Left hindlimb (tissue), 1 donor: ENCODE measurements around the gene THUMPD2.
"Not testable (repeated sequence)": the region's sequence is repeated elsewhere in the genome, so short reads cannot be mapped to it uniquely, and the experiment has no call there.

Experiments used
- DNase-seq: peaks from one replicate; pipeline ENCODE4 v3.0.0-alpha.2; 2018

Gene THUMPD2

DNA sequence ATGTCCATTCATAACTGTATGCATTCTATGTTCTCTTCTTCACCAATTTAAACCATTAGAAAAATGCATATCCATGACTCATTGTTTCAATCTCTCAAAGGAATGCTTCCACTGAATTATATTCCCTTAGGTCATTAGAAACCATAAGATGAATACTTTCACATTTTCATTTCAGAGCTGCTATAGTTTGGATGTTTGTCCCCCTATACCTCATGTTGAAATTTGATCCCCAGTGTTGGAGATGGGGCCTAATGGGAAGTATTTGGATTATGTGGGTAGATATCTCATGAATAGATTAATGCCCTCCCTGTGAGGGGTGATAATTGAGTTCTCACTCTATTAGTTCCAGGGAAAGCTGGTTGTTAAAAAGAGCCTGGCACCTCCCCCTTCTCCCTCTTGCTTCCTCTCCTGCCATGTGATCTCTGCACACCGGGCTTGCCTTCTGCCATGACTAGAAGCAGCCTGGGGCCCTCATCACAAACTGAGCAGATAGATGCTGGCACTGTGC lies 35.7 kb downstream of the THUMPD2 start:
- no peak for DNase-seq

DNA sequence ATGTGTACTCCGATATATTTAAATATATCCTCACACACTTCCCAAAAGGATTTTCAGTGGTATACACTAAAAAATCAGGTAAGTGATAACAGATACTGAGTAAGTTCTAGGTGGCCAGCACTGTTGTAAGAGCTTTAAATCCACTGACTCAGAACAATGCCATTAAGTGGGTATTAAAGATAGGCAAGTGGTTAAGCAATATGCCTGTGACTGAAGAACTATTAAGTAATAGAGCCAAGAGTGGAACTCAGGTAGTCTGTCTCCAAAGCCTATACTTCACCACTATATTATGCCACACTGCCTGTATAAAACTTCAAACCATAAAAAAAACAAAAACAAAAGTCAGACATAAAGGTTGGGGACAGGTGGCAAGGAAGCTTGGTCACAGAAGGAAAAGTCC lies 37.2 kb downstream of the THUMPD2 start:
- DNase-seq, result no peak

DNA sequence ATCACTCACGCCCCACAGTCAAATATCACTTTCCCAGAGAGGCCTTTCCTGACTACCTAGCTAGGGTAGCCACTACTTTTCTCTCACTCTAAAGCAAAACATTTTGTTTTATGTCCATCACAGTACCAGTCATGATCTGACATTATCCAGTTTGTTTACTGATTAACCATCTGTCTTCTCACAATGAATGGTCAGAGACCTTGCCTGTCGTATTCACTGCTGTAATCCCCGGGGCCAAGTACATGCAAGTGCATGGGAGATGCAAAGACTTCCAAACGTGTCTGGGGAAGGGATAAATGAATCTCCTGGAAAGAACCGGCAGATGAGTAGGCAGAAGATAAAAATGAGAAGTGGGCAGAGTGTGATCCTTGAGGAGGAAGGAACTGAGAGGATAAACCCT lies 39.7 kb downstream of the THUMPD2 start:
- no peak for DNase-seq

DNA sequence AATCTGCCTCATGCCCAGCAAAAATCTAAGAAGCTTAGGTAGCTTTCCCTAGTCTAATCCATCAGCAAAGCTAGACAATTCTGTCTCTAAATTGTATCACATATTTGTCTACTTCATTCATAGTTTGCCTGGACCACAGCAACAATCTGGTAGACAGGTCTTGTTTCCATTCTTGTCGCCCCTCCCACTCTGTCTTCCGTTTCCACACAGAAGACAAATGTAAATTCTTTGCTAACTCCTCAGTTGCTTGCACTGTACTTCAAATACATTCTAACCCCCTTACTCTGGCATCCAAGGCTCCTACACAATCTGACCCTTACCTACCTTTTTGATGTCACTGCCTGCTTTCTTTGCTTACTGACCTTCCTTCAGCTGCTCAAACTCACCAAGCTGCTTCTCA lies 40.1 kb downstream of the THUMPD2 start:
- no peak for DNase-seq

DNA sequence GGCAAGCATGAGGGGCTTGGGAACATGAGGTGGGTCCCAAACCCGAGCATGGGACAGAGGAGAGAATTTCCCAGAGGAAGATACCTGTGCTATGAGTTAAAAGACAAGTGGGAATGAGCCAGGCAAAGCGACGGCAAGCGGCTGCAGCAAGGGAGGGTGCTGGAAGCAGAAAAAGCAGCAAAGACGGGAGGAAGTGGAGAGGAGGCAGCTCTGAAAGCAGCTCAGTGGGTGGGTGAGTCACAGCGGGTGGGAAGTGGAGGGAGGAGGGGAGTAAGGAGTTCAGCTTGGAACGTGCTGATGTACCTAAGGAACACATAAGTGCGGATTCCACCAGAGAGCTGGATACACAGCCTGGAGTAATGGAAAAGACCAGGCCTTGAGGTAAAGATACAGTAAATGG lies 41.4 kb downstream of the THUMPD2 start:
- no peak for DNase-seq

DNA sequence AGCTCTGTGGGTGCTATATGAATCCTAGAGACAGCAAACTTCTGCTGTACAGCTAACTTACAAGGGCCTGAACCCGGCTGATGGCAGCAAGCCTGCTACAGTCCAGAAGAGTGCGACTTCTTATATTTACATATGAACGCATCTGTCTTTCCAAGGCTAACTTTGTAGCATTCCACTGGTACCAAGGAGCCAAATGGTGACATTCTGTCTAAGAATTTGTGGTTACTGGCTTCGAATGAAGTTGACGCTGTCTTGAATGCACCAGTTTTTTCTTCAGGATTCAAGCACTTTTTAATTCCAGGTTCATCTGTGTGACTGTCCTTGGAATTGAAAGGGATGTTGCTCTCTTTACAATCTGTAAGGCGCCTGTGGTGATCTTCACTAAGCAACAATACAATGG lies 42.4 kb downstream of the THUMPD2 start:
- no peak for DNase-seq

DNA sequence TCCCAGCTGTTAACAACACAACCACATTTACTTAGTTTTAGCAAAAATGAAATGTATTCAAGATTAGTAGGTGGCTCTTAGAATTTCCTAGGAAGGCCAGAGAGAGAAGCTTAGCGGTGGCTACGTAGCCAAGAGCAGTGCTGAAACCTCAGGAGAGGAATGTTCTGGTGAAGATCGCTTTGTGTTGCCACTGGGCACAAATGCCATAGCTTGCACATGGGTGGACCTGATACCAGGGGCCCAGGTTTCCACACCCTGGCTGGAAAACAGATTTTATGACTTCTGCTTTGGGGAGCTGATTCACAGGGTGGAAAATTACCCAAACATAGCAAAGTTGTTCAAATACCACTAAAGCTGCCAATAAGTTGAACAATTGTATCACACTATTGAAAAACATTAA lies 43.4 kb downstream of the THUMPD2 start:
- DNase-seq, result no peak

DNA sequence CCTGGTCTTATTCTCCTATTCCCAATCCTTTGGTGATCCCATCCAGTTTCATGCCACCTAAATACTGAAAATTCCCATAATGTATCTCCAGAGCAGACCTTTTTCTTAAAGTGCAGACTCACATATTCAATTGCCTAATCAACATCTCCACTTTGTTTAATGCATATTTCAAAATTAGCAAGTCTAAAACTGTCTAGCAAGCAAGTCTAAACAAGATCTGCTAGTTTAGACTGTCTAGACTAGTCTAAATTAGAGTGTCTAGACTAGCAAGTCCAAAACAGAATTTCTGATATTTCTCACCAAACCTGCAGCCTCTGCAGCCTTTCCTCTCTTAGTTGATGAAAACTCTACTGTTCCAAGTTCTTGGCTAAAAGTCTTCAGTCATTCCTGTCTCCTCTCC lies 44.6 kb downstream of the THUMPD2 start:
- DNase-seq, result no peak

DNA sequence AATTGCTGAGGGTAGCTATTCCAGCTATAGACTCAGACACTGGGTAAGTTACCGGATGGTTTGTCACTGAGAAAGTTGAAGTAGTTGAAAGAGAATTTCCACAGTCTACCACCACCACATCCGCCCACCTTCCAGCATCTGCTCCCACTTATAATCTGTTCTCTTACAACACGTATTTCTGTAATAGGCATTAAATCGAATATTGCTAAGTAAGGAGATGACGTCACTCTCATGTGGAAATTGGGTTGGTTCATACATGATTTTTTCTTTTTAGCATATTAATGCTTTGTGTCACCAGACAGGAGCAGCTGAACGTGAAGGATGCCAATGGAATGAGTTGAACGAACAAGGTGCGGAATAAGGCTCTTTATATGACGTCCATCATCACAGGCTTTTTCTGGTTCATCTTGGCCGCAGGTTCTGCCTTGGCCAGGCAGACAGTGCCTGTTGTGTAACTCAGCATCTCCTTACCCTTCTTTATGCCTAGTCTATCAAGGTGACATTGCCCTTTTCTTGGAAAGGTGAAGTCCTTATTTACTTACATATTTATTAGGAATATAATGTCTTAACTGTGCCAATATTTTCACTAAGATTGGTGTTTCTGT lies 45.9 kb downstream of the THUMPD2 start:
- no peak for DNase-seq

DNA sequence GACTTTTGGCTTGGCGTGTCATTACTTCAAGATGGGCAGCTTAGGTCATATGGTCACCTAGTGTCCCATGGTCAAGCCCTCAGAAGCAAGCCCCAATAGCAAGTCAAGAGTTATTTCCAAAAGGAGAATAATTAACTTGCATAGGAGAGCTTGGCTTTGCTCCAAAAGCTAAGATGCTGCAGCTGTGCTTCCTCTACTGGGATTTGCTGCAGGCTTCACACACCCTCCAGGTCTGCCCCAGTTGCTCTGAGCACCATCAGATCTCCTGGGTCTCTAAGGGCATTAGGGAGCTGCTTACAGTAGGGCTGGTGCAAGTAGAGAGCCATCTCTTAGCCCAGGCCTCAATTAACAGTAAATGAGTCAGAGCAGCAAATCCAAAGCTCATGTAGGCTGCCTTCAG lies 46.6 kb downstream of the THUMPD2 start:
- DNase-seq, result no peak

DNA sequence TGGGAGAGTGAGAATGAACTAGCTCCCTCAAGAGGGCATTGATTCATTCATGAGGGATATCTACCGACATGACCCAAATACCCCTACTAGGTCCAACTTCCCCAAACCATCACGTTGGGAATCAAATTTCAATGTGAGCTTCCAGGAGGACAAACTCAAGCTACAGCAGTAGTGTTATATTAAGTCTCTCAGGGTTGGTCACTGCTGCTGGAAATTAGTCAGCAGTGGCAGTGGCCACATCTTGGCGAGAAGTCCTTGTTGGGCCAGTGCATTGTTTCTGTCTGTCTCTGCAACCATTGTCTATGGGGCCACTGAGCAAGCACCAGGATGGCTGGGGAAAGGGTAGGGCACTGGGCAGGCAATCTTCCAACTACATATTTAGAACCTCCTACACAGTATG lies 47.5 kb downstream of the THUMPD2 start:
- no peak for DNase-seq

DNA sequence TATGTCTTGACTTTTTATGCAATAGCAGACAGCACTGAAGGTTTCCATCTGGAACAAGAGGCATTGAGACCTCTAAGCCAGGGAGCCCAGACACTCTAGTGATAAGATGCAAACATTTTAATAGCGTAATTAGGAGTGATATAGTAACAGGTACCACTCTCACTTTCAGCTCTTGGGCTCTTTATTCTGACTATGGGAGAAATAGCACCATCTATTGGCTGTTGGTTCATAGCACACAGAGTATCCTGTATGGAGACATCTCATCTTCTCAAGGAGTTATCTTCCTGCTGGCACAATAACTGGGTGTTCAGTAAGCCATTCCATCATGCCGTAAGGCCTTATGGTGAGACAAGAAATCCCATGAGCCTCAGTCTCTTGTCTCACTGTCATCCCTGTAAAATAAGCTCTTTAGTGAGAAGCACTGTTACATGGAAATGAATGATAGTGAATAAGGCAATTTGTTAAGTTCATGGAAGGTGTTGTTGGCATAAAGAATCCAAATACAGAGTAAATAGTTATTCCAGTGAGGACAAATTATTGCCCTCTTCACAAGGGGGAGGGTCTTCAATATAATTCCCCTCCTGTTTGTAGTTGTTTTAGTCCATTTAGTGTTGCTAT lies 48.3 kb downstream of the THUMPD2 start:
- DNase-seq, result no peak

DNA sequence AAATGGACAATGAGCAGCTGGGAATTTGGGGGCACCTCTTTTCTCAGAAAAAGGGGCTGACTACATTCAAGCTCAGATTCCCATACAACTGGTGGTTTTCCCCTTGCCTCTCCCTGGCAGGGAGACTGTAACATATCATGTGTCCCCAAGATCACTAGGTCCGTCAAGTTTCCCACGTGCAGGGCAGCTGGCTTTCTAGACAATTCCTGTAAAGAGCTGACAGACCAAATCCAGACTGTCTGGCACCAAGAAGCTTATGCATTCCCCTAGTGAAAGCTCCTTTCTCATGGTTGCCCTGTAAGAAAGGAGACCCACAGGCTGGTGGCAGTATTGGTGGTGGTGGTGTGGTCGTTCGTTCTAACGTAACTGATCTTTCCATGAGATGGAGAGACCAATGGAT lies 48.8 kb downstream of the THUMPD2 start:
- no peak for DNase-seq

DNA sequence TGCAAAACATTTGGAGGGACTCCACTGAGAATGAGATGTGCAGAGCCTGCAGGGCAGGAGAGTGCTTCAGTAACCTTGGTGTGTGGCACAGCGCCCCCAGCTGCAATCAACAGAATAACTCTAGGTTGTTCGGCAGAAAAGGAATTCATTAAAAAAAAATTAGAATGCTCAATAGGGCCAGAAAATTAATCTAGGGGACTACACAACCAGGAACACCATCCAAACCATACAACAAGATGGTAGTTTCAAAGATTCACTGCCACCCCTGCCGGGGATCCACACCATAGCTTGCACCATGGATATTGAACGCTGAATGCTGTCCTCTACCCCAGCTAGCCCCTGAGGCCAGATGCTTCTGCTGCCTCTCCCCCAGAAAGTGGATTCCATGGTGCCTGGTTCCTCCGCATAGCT lies 50.1 kb downstream of the THUMPD2 start:
- DNase-seq, result no peak

DNA sequence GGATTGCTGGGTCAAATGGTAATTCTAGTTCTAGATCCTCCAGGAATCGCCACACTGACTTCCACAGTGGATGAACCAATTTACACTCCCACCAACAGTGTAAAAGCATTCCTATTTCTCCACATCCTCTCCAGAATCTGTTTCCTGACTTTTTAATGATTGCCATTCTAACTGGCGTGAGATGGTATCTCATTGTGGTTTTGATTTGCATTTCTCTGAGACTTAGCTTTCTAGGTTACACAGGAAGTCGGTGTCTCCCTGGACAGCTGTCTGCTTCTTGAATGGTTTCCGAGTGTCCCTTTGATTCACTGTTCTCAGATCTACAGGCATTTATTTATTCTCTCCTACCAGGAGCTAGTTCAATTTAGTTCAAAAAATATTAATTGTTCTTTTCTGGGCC lies 51.0 kb downstream of the THUMPD2 start:
- not testable (repeated sequence) for DNase-seq

DNA sequence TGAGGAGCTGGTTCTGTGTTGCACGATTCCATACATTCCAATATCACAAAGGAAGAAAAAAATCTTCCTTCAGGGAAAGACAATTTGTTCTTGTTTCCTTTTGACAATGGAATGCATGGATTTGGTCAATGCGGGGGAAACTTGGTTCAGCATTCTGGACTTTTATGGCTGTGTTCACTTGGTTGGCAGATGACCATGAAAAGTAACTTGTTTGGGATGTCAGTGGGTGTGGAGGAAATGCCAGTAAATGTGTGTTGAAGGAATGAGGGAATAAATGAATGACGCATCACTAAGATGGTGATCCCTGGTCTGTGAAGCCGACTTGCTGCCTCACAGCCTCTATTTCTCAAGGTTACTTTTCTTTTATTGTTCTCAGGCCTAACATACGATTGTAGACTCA lies 53.7 kb downstream of the THUMPD2 start:
- no peak for DNase-seq

DNA sequence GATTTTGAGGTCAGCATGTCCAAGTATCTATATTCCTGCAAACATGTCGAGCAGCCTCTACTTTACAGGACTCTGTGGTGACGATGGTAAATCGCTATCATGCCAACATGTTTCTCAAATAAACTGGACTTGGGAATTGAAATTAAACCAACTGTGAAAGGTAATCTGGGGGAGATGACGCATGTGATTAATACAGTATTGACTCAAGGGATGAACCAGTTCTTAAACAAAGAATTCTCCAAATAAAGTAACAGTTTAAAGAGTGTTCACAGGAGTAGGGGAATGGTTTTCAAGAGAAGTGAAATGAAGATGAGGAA lies 54.3 kb downstream of the THUMPD2 start:
- no peak for DNase-seq

DNA sequence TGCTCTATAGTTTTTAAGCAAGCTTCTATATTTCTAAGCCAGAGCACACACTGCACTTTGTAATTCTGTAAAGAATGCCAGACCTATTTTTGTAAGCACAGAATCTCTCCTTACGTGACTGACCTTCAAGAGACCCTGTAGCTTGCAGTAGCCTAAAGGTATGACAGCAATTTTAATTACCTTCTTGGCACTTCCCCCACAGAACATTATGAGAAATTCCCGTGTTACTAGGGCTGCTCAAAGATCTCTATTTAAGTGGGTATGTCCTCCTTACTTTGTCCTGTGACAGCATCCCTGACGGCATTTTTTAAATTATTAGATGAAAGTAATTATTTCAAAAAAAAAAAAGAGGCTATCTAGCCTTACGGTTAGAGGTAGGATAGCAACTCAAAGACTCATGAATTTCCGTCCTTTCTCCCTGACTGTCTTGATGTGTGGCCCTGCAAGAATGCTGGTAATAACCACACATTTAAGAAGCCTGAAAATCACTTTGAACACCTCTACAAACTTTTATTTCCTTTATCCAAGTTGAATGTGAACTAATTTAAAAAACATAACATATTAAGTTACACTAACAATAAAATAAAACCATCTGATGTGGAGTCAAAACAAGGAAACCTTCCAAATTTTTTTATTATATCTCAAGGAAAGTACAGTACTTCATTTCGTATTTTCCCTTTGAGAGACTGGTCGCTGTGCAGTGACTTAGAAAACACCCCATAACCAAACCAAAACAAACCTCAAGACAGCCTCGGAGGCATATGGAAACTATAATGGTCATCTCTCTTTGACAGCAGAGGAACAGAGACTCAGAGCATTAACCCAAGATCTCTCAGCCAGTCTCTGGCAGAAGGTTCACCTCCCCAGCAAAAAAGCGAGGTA lies 54.9 kb downstream of the THUMPD2 start:
- no peak for DNase-seq

DNA sequence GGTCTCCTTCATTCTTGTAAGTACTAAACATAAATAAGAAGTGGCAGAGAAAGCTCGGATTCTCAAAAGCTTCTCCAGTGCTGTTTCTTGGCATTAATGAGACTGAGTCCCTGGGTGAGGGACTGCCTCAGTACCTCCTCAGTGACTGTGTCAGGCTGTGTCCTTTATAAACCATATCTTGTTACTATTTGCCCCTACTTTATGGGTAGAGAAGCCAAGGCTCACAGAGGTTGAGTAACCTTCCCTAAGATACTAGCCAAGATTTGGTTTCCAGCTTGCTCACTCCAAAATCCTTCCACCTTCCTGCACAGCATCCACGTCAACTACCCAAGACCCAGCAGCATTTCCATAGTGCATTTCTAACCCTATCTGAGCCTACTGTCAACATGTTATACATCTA lies 55.6 kb downstream of the THUMPD2 start:
- no peak for DNase-seq

DNA sequence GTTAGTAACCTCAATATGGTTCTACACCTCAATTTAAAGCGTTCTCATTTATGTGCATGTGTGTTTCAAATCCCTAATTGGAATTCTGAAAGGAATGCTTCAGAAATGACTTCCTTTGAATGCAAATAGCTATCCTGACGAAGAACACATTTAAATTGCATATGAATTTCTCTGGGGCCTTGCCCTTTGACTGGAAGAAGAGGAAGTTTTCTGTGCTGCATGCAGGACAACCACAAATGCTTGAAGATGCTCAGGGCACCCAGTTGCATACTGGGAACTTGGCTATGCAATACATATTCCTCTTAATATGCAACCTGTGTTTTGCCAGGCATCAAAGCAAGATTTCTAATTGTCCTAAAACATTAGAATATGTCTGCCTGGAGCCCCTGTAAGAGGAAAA lies 58.1 kb downstream of the THUMPD2 start:
- no peak for DNase-seq

DNA sequence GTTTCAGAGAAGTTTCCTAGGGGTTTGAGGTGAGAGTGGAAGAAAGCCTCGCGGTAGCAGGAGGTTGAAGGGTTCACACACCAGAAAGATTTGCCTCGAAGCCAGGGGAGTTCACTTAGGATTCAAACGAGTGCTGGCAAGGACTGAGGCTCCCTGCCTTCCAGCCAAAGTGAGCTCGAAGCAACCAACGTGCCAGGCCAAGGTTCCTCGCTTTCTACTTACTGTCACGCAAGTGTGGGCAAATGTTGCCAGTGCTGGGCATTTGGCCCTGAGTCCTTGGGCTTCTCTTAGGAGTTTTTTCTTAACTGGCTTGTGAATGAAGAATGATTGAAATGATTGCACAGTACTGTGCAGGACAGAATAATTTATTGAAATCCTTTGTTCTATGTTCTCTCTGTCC lies 59.7 kb downstream of the THUMPD2 start:
- no peak for DNase-seq

DNA sequence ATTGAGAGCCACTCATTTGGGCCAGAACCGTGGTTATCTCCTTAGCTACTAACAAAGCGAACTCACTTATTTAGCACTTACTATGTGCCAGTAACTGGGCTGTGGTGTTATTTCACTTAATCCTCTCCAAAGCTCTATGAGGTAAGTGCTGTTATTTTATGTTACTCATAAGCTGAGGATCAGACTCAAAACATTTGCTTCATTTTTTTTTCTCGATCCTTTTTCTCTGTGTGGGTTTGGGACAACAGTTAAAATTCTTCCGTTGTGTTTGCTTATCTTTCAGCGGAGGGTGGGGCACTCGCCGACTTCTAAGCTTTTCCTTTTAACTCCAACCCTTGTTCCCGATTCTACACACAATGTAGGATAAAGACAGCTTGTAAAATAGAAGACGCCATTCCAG lies 60.6 kb downstream of the THUMPD2 start:
- no peak for DNase-seq

DNA sequence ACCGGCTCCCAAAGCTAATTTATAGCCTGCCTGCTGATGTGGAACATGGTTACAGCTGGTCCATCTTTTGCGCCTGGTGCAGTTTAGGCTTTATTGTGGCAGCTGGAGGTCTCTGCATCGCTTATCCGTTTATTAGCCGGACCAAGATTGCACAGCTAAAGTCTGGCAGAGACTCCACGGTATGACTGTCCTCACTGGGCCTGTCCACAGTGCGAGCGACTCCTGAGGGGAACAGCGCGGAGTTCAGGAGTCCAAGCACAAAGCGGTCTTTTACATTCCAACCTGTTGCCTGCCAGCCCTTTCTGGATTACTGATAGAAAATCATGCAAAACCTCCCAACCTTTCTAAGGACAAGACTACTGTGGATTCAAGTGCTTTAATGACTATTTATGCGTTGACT lies 62.0 kb downstream of the THUMPD2 start:
- no peak for DNase-seq

DNA sequence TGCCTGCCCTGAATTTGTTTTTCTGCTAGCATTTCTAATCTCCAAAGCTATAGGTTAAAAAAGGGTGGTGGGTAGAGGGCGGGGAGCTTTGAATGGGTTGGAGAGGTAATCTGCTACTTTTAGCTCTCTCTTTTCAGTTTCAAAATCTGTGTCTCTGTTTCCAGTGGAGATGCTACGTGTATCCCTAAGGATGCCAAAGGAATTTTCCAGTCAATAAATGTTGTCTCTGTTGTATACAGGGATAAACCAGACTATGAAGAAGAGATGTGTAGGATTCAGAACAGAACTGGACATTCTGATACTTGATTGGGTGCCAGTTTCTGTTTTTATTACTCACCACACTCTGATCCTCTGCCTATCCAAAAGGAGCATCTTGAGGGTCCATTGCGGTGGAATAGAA lies 63.2 kb downstream of the THUMPD2 start:
- DNase-seq, result no peak
